PC-9 (cell line): ENCODE results near the gene MOV10L1. TPM values are rescaled to one million over a fixed set of nuclear protein-coding genes. Genes with fewer than 3 reads are reported as not detected.

Experiments
- BruUV-seq: library from RNA; stranded (reverse); fragments of 400-500 nt; replicated peaks from 2 replicates; lab custom pipeline; 2021; lab: Mats Ljungman, UMichigan
- CTCF ChIA-PET: fragments of 300-600 bp; sonication (Branson Sonifier 250); formaldehyde crosslinking; loops from one replicate; lab custom pipeline; 2022; ENCODE audit warnings: antibody characterized with exemption; lab: Charles Lee
- POLR2A ChIA-PET: fragments of 300-600 bp; sonication (Branson Sonifier 250); formaldehyde crosslinking; loops from one replicate; lab custom pipeline; 2022; ENCODE audit warnings: antibody characterized with exemption; ENCODE audit not compliant: unreplicated experiment; lab: Charles Lee
- DNase-seq, 2 experiments: peaks; one replicate each; pipeline versions ENCODE4 v3.0.0 to v3.0.0-alpha.2; 2015 to 2022; ENCODE audit warnings: mixed read lengths in 1 of 2
- H2AFZ ChIP-seq: fragments of 200-600 bp; sonication (generic); 2 replicates; pipeline ENCODE4 v1.8.1; 2017; ENCODE audit warnings: antibody characterized with exemption
- H3F3A ChIP-seq: fragments of 200-600 bp; sonication (generic); 2 replicates; pipeline ENCODE4 v1.8.1; 2017; ENCODE audit warnings: antibody characterized with exemption, mild to moderate bottlenecking, low read depth; ENCODE audit not compliant: insufficient read depth
- H3K27ac ChIP-seq: fragments of 200-600 bp; sonication (generic); 2 replicates; pipeline ENCODE4 v1.6.1; 2016; ENCODE audit warnings: mixed run types
- H3K27me3 ChIP-seq: fragments of 200-600 bp; sonication (generic); 2 replicates; pipeline ENCODE4 v1.6.1; 2016; ENCODE audit warnings: low read depth, mixed run types; ENCODE audit not compliant: insufficient read depth
- H3K36me3 ChIP-seq: fragments of 200-600 bp; sonication (generic); 2 replicates; pipeline ENCODE4 v1.6.1; 2016; ENCODE audit warnings: low read depth, mixed run types
- H3K4me1 ChIP-seq: fragments of 200-600 bp; sonication (generic); replicated peaks from 2 replicates; pipeline ENCODE4 v1.6.1; 2016; ENCODE audit warnings: mixed run types; ENCODE audit not compliant: insufficient read depth
- H3K4me2 ChIP-seq: fragments of 200-600 bp; sonication (generic); 2 replicates; pipeline ENCODE4 v1.6.1; 2017; ENCODE audit warnings: mixed run types
- H3K4me3 ChIP-seq: fragments of 200-600 bp; sonication (generic); 2 replicates; pipeline ENCODE4 v1.6.1; 2016; ENCODE audit warnings: mixed run types
- H3K79me2 ChIP-seq: fragments of 200-600 bp; sonication (generic); 2 replicates; pipeline ENCODE4 v1.6.1; 2017; ENCODE audit warnings: low read depth, mixed run types
- H3K9me2 ChIP-seq: fragments of 200-600 bp; sonication (generic); 2 replicates; pipeline ENCODE4 v1.8.1; 2017; ENCODE audit warnings: mild to moderate bottlenecking; ENCODE audit not compliant: insufficient read depth
- H3K9me3 ChIP-seq: fragments of 200-600 bp; sonication (generic); 2 replicates; pipeline ENCODE4 v1.8.1; 2016; ENCODE audit warnings: low read depth; ENCODE audit not compliant: insufficient read depth
- H4K20me1 ChIP-seq: fragments of 200-600 bp; sonication (generic); 2 replicates; pipeline ENCODE4 v1.8.1; 2017; ENCODE audit not compliant: insufficient read depth
- CTCF ChIP-seq: fragments of 200-600 bp; sonication (generic); conservative IDR thresholded peaks from 2 replicates; pipeline ENCODE4 v1.6.1; 2017; ENCODE audit warnings: mixed run types, antibody characterized with exemption, mild to moderate bottlenecking, moderate library complexity
- EZH2 ChIP-seq: fragments of 200-600 bp; sonication (generic); IDR thresholded peaks from 2 replicates; pipeline ENCODE4 v1.8.0; 2017; ENCODE audit warnings: antibody characterized with exemption, low read depth
- intact Hi-C: fragments of 100-400 bp; cut with micrococcal nuclease; formaldehyde crosslinking; loops from one replicate; pipeline ENCODE4 v1.10.0; 2022; ENCODE audit not compliant: unreplicated experiment
- total RNA-seq: library from RNA; stranded (reverse); gene quantifications from 2 replicates; pipeline ENCODE4 v1.2.3, GENCODE V29; 2021

MOV10L1 gene
- total RNA-seq, 1 experiment from 2014 or later, result not detected

GRCh38 chr22:50178471-50178864, 88.7 kb downstream of the MOV10L1 start:
- intact Hi-C loops, result no loop called here
- Histone ChIP-seq H4K20me1 (peaks cover 17% of the 10 kb centered on the region), H3K4me2 (no peak overlapping the region), H3K79me2 (no peaks in the 10 kb centered on the region), H3K9me2 (no peaks in the 10 kb centered on the region), H2AFZ (no peak overlapping the region), H3K9me3 (no peaks in the 10 kb centered on the region), H3K27ac (no peak overlapping the region), H3K4me1 (no peaks in the 10 kb centered on the region), H3F3A (peaks cover 12% of the 10 kb centered on the region; the same call in 1 of the 2 replicates), H3K4me3 (no peak overlapping the region), H3K27me3 (no peaks in the 10 kb centered on the region), H3K36me3 (no peaks in the 10 kb centered on the region)
- no peak for TF ChIP-seq CTCF
- TF ChIP-seq EZH2, result no peak
- ChIA-PET CTCF (no interaction called here), POLR2A (no interaction called here)
- no peak for DNase-seq
- no TSS peak for BruUV-seq

- no TSS peak for BruUV-seq
- Histone ChIP-seq H3K4me1 (peaks cover 5% of the 10 kb centered on the region; the same call in 1 of the 2 replicates), H3K36me3 (no peaks in the 10 kb centered on the region), H3K27ac (no peak overlapping the region), H3K27me3 (no peaks in the 10 kb centered on the region), H3K9me2 (no peaks in the 10 kb centered on the region), H3K4me3 (no peak overlapping the region), H3K9me3 (no peaks in the 10 kb centered on the region), H3K4me2 (no peak overlapping the region), H4K20me1 (peaks cover 17% of the 10 kb centered on the region), H2AFZ (no peak overlapping the region), H3K79me2 (no peaks in the 10 kb centered on the region), H3F3A (peaks cover 17% of the 10 kb centered on the region)
- intact Hi-C loops, result no loop called here
- TF ChIP-seq CTCF, result no peak
- TF ChIP-seq EZH2, result no peak
- ChIA-PET POLR2A (no interaction called here), CTCF (no interaction called here)
- no peak for DNase-seq
These were observed 89.4 kb downstream of the MOV10L1 start for GRCh38 chr22:50178871-50179869.

- peaks cover 17% of the 10 kb centered on the region for H3F3A ChIP-seq
- H3K36me3 ChIP-seq, result no peaks in the 10 kb centered on the region
- no peaks in the 10 kb centered on the region for H3K79me2 ChIP-seq
- no peaks in the 10 kb centered on the region for H3K9me2 ChIP-seq
- H3K27me3 ChIP-seq, result no peaks in the 10 kb centered on the region
- H3K4me3 ChIP-seq, result no peak overlapping the region
- H4K20me1 ChIP-seq, result peaks cover 14% of the 10 kb centered on the region
- intact Hi-C loops, result no loop called here
- POLR2A ChIA-PET, result no interaction called here
- DNase-seq, result no peak
- TF ChIP-seq CTCF, result no peak
- TF ChIP-seq EZH2, result no peak
- no peak overlapping the region for H3K4me2 ChIP-seq
- no peaks in the 10 kb centered on the region for H3K9me3 ChIP-seq
- no peak overlapping the region for H2AFZ ChIP-seq
- H3K4me1 ChIP-seq, result peaks cover 10% of the 10 kb centered on the region; the same call in 1 of the 2 replicates
- no peak overlapping the region for H3K27ac ChIP-seq
- CTCF ChIA-PET, result no interaction called here
- BruUV-seq, result TSS peak; percentile 55
These were observed 90.3 kb downstream of the MOV10L1 start for GRCh38 chr22:50179937-50180726.
